Right lobe of liver (tissue), 4 donors: ENCODE measurements around the gene PRUNE1.

Experiments used
- POLR2A ChIP-seq: fragments of 450-650 bp; IDR thresholded peaks from one replicate; pipeline ENCODE4 v1.6.1; 2017; ENCODE audit warnings: antibody characterized with exemption, mild to moderate bottlenecking
- TF ChIP-seq, protein P1 (sequence below), 4 donors: fragments of 200-600 bp in 3 of 4; fragments of 450-650 bp in 1 of 4; IDR thresholded peaks; one replicate each; pipeline versions ENCODE4 v1.5.1 to v1.8.0; 2016 to 2022; ENCODE audit warnings: antibody characterized with exemption in 4 of 4, mild to moderate bottlenecking in 2 of 4
- donor health status: DM: no; HTN: no; CAD: no.
- donor health status: DM: no; HTN: no; CAD: no.
- donor health status: DM: no; HTN: yes; CAD: no.

DNA sequence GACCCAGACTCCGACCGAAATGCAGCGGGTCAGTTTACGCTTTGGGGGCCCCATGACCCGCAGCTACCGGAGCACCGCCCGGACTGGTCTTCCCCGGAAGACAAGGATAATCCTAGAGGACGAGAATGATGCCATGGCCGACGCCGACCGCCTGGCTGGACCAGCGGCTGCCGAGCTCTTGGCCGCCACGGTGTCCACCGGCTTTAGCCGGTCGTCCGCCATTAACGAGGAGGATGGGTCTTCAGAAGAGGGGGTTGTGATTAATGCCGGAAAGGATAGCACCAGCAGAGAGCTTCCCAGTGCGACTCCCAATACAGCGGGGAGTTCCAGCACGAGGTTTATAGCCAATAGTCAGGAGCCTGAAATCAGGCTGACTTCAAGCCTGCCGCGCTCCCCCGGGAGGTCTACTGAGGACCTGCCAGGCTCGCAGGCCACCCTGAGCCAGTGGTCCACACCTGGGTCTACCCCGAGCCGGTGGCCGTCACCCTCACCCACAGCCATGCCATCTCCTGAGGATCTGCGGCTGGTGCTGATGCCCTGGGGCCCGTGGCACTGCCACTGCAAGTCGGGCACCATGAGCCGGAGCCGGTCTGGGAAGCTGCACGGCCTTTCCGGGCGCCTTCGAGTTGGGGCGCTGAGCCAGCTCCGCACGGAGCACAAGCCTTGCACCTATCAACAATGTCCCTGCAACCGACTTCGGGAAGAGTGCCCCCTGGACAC is 39.8 kb downstream of the PRUNE1 start:
- TF ChIP-seq, protein P1, sequence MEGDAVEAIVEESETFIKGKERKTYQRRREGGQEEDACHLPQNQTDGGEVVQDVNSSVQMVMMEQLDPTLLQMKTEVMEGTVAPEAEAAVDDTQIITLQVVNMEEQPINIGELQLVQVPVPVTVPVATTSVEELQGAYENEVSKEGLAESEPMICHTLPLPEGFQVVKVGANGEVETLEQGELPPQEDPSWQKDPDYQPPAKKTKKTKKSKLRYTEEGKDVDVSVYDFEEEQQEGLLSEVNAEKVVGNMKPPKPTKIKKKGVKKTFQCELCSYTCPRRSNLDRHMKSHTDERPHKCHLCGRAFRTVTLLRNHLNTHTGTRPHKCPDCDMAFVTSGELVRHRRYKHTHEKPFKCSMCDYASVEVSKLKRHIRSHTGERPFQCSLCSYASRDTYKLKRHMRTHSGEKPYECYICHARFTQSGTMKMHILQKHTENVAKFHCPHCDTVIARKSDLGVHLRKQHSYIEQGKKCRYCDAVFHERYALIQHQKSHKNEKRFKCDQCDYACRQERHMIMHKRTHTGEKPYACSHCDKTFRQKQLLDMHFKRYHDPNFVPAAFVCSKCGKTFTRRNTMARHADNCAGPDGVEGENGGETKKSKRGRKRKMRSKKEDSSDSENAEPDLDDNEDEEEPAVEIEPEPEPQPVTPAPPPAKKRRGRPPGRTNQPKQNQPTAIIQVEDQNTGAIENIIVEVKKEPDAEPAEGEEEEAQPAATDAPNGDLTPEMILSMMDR (IDR thresholded peaks at IDR 0.05), result peak in 3 of 4 donors; percentile 29 to 53 (median 45)
- TF ChIP-seq POLR2A, result peak; percentile 32
